ENCODE results near the gene RAB31.

- no peak for TF ChIP-seq CTCF (IDR thresholded peaks at IDR 0.05)
- TF ChIP-seq POLR2A (IDR thresholded peaks at IDR 0.05): no peak
These were observed 146.9 kb downstream of the RAB31 start for GRCh38 chr18:9854801-9855676.

Data from lower leg skin (tissue), 3 donors.